CD4-positive, alpha-beta memory T cell (primary cell): ENCODE measurements around the gene RAPGEF4. TPM values are rescaled to one million over a fixed set of nuclear protein-coding genes. Genes with fewer than 3 reads are reported as not detected.

Experiments used
- CTCF ChIA-PET: fragments of 350-600 bp; sonication (Branson Sonifier 250); formaldehyde crosslinking; loops from one replicate; lab custom pipeline; 2021; ENCODE audit warnings: inconsistent platforms; ENCODE audit not compliant: partially characterized antibody; lab: Charles Lee
- POLR2A ChIA-PET: fragments of 350-600 bp; sonication (Branson Sonifier 250); formaldehyde crosslinking; loops from one replicate; lab custom pipeline; 2021; ENCODE audit not compliant: partially characterized antibody; lab: Charles Lee
- DNase-seq, 5 donors: peaks; one replicate each; pipeline versions ENCODE4 v3.0.0 to v3.0.0-alpha.2; 2020 to 2022; ENCODE audit warnings: mixed read lengths in 1 of 5
- H3K27ac ChIP-seq: one replicate; pipeline ENCODE4 v1.7.0; 2013; ENCODE audit warnings: low read depth, low read length
- H3K27me3 ChIP-seq: 2 replicates; pipeline ENCODE4 v1.7.0; 2013; ENCODE audit warnings: mild to moderate bottlenecking, low read length, moderate library complexity; ENCODE audit not compliant: insufficient read depth
- H3K36me3 ChIP-seq: 2 replicates; pipeline ENCODE4 v1.7.0; 2013; ENCODE audit warnings: mild to moderate bottlenecking, low read length, moderate library complexity; ENCODE audit not compliant: insufficient read depth
- H3K4me1 ChIP-seq: 2 replicates; pipeline ENCODE4 v1.7.0; 2013; ENCODE audit warnings: mild to moderate bottlenecking, low read length, moderate library complexity; ENCODE audit not compliant: insufficient read depth
- H3K4me3 ChIP-seq, 2 donors: one replicate each; pipeline ENCODE4 v1.7.0; 2013; ENCODE audit warnings: low read length in 2 of 2, mild to moderate bottlenecking in 1 of 2
- H3K9me3 ChIP-seq, 2 donors: one replicate each; pipeline ENCODE4 v1.7.0; 2013; ENCODE audit warnings: low read length in 2 of 2, control low read depth in 1 of 2; ENCODE audit not compliant: control insufficient read depth in 1 of 2
- H3K27ac Mint-ChIP-seq, 7 donors: one replicate each; pipeline ENCODE4 v1.8.0; 2020 to 2021; ENCODE audit warnings: mixed read lengths in 7 of 7, mild to moderate bottlenecking in 6 of 7, inconsistent platforms in 3 of 7, moderate library complexity in 3 of 7
- H3K27me3 Mint-ChIP-seq, 2 donors: one replicate each; pipeline ENCODE4 v1.8.0; 2020 to 2021; ENCODE audit warnings: mixed read lengths in 2 of 2
- H3K36me3 Mint-ChIP-seq, 2 donors: one replicate each; pipeline ENCODE4 v1.8.0; 2020 to 2021; ENCODE audit warnings: mixed read lengths in 2 of 2, inconsistent platforms in 1 of 2, mild to moderate bottlenecking in 1 of 2
- H3K4me1 Mint-ChIP-seq, 4 donors: one replicate each; pipeline ENCODE4 v1.8.0; 2020 to 2021; ENCODE audit warnings: mixed read lengths in 4 of 4, mild to moderate bottlenecking in 1 of 4
- H3K4me3 Mint-ChIP-seq, 8 donors: one replicate each; pipeline ENCODE4 v1.8.0; 2020 to 2021; ENCODE audit warnings: mixed read lengths in 8 of 8, mild to moderate bottlenecking in 7 of 8, moderate library complexity in 6 of 8, inconsistent platforms in 3 of 8
- H3K9me3 Mint-ChIP-seq, 8 donors: one replicate each; pipeline ENCODE4 v1.8.0; 2020 to 2021; ENCODE audit warnings: mixed read lengths in 8 of 8, mild to moderate bottlenecking in 5 of 8, inconsistent platforms in 3 of 8, moderate library complexity in 1 of 8
- intact Hi-C: fragments of 100-400 bp; cut with micrococcal nuclease; formaldehyde crosslinking; loops from one replicate; pipeline ENCODE4 v1.15.1; 2023
- polyA plus RNA-seq, 2 donors: library from polyadenylated mRNA; unstranded; fragments of 300-500 nt; fragmentation: Illumina TruSeq; gene quantifications; one replicate each; pipeline ENCODE4 v1.2.3, GENCODE V29; 2021
- total RNA-seq, 2 experiments: library from RNA; stranded (reverse); gene quantifications; one replicate each; pipeline ENCODE4 v1.2.3, GENCODE V29; 2021

Gene RAPGEF4
- total and polyA plus RNA-seq, 4 experiments from 2014 or later: not detected

DNA sequence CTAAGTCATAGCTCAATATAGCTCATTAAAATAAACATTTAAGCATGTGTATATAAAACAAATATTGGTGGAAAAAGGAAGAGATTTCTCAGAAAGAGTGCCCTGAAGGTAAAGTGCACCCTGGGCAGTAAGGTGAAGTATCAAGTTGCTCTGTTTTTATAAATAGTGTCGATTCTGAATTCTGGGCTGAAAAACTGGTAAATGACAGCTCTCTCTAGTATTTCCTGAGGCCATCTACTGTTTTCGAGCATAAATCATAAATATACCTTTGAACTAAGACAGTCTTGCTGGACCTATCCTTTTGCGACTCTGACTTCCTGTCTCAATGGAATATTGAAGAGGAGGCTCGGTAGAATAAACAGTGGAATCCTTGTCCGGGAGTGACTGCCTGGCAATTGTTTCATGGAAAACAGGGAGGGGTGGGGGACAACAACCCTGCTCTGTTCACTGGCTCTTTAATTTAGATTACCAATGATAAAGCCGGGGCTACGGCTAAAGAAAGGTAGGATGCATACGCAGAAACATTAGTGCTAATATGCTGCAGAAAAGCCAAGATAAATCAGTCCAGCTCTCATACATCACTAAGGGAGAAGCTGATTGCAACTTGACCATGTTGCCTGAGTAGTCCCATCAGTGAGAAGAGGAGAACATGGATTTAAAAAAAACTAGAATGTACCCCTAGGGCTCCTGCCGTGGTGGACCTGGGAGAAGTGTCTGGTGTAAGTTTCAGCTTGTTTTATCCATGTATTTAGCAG is 124.1 kb downstream of the RAPGEF4 start:
- Histone ChIP-seq H3K36me3 (no peaks in the 10 kb centered on the region), H3K4me3 (no peak overlapping the region), H3K4me1 (no peaks in the 10 kb centered on the region), H3K27me3 (peaks cover 4% of the 10 kb centered on the region), H3K27ac (no peak overlapping the region), H3K9me3 (no peaks in the 10 kb centered on the region)
- ChIA-PET CTCF (no interaction called here), POLR2A (no interaction called here)
- H3K27ac Mint-ChIP-seq: no peak overlapping the region
- H3K4me3 Mint-ChIP-seq: no peak overlapping the region
- intact Hi-C loops: no loop called here
- H3K36me3 Mint-ChIP-seq: no peaks in the 10 kb centered on the region
- peaks cover 0 to 4% (median 0%) of the 10 kb centered on the region in 8 donors for H3K9me3 Mint-ChIP-seq
- DNase-seq: no peak
- no peaks in the 10 kb centered on the region for H3K4me1 Mint-ChIP-seq
- H3K27me3 Mint-ChIP-seq: peaks cover 9 to 17% of the 10 kb centered on the region in 2 donors

DNA sequence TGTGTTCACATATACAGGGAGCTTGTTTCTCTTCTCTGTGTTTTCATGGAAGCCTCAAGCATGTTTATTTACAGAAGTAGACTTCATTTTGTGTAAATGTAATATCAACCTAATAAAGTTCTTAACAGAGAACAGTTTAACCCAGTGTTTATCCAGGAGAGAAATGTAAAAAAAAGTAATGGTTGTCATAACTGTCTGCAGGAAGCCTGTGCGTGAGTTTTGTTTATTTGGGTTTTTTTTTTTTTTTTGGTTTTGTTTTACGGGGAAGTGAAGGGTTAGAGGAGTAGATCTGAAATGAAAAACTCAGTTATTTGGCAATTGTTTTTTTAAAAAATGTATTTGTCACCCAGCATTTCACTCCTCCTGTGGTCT is 124.7 kb downstream of the RAPGEF4 start:
- Mint-ChIP-seq H3K4me1 (no peaks in the 10 kb centered on the region), H3K27me3 (peaks cover 11 to 20% of the 10 kb centered on the region in 2 donors), H3K36me3 (no peaks in the 10 kb centered on the region), H3K27ac (no peak overlapping the region), H3K4me3 (no peak overlapping the region), H3K9me3 (peaks cover 0 to 4% (median 0%) of the 10 kb centered on the region in 8 donors)
- H3K4me3 ChIP-seq: no peak overlapping the region
- no peak overlapping the region for H3K27ac ChIP-seq
- intact Hi-C loops: no loop called here
- H3K9me3 ChIP-seq: no peaks in the 10 kb centered on the region
- no peaks in the 10 kb centered on the region for H3K36me3 ChIP-seq
- peaks cover 4% of the 10 kb centered on the region for H3K27me3 ChIP-seq
- ChIA-PET POLR2A (no interaction called here), CTCF (no interaction called here)
- DNase-seq: no peak
- H3K4me1 ChIP-seq: no peaks in the 10 kb centered on the region

DNA sequence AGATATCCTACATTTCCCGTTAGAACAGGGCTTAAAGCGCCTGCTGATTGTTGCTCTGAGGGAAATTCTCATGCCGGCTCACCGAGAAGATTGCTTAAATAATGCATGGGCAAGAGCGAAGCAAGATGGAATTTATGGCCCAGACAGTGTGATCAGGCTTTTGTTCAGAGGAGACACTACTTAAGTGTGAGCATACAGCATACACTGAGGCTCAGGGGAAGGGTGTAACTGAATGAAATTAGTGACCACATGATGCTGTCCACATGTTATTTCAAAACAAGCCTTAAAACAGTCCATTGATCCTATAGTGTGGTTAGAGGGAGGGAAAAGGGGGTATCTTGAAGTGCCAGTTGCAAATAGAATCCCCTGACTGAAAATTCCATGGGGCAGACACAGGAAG is 125.5 kb downstream of the RAPGEF4 start:
- intact Hi-C loops: no loop called here
- Mint-ChIP-seq H3K4me1 (no peaks in the 10 kb centered on the region), H3K9me3 (peaks cover 0 to 4% (median 0%) of the 10 kb centered on the region in 8 donors)

DNA sequence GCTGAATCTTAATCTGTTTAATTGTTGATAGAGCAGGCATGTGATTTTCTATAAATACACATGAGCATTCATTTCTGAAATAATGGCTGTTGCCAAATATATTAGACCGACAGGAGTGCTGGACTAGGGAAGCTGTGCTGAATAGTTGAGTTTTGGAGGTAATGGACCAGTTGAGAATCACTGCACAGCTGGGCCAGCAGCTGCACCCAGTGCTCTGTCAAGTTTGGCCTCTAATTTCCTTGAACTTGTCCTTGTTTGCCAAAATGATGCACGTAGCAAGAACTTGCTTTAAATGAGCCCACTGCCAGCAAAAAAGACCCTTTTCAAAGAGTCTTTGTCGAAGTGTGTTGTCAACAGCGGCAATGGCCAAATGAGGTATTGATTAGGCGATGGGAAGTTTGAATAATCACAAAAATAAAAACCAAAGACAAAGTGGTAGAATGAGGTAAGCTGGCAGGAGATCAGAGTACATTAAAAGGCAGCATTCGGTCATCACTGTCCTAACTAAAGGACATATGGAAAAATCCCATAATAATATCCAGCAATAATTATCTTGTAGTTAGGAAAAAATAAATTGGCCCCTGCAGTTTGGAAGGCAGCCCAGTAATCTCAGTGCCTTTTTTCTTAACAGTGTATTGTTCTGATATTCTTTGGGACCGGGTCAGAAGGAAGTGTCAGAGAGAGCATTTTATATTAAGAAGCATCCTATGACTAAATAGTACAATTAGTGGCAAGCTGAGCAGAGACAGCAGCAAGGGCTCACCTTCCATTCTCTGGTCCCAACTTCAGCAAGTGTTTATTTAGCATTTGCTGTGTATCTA is 126.2 kb downstream of the RAPGEF4 start:
- H3K36me3 ChIP-seq: no peaks in the 10 kb centered on the region
- H3K4me1 ChIP-seq: no peaks in the 10 kb centered on the region
- DNase-seq: no peak
- POLR2A ChIA-PET: no interaction called here
- H3K4me1 Mint-ChIP-seq: no peaks in the 10 kb centered on the region
- CTCF ChIA-PET: no interaction called here
- peaks cover 4% of the 10 kb centered on the region for H3K27me3 ChIP-seq
- H3K9me3 Mint-ChIP-seq: peaks cover 0 to 2% (median 0%) of the 10 kb centered on the region in 8 donors
- H3K27me3 Mint-ChIP-seq: peaks cover 11 to 23% of the 10 kb centered on the region in 2 donors
- H3K27ac Mint-ChIP-seq: no peak overlapping the region
- intact Hi-C loops: no loop called here
- H3K36me3 Mint-ChIP-seq: no peaks in the 10 kb centered on the region
- no peak overlapping the region for H3K4me3 ChIP-seq
- H3K9me3 ChIP-seq: no peaks in the 10 kb centered on the region
- no peak overlapping the region for H3K27ac ChIP-seq
- no peak overlapping the region for H3K4me3 Mint-ChIP-seq

More for the DNA sequence above, 125.5 kb downstream of the RAPGEF4 start:
- no peak for DNase-seq
- Histone ChIP-seq H3K4me3 (no peak overlapping the region), H3K9me3 (no peaks in the 10 kb centered on the region), H3K4me1 (no peaks in the 10 kb centered on the region), H3K36me3 (no peaks in the 10 kb centered on the region), H3K27ac (no peak overlapping the region), H3K27me3 (peaks cover 4% of the 10 kb centered on the region)
- POLR2A ChIA-PET: no interaction called here
- peaks cover 11 to 23% of the 10 kb centered on the region in 2 donors for H3K27me3 Mint-ChIP-seq
- no peak overlapping the region for H3K27ac Mint-ChIP-seq
- no peaks in the 10 kb centered on the region for H3K36me3 Mint-ChIP-seq
- H3K4me3 Mint-ChIP-seq: no peak overlapping the region
- CTCF ChIA-PET: no interaction called here

DNA sequence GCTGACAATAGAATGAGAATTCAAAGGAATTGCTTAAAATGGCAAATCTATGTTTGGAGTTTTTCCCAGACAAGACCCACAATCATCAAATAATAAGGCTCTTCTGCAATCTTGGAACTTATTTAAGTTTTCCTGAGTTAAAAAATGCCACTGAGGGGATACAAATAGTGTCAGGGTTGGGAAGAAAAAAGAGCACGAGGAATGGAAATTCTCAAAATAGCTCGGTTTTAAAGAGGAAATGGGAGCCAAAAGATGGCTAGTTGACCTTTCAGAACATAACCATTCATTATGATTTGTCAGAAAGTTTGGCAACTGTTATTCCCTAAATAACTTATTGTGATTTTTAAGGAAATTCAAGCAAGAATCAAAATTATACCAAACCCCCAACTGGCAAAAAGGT is 127.7 kb downstream of the RAPGEF4 start:
- POLR2A ChIA-PET: no interaction called here
- intact Hi-C loops: no loop called here

DNA sequence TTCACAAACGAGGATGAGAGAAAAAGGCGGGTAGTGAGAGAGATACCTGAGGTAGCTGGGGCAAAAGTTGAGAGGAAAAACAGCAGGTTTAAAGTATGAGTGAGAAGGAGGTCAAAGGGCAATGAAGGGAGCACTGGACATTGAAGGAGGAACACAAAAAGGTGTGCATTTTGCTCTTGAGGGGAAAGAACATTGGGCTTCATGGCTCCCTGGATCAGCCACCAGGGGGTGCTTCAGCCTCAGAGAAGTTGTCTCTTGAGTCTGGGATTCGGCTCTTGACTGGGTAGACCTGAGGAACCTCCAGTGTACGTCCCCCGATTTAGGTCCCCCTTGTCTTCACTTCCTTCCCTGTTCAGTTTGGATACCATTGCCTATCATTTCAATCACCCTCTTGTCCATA is 128.5 kb downstream of the RAPGEF4 start:
- H3K36me3 Mint-ChIP-seq: no peaks in the 10 kb centered on the region
- no peak overlapping the region for H3K27ac ChIP-seq
- no peaks in the 10 kb centered on the region for H3K4me1 ChIP-seq
- H3K27ac Mint-ChIP-seq: no peak overlapping the region
- peaks cover 0 to 1% (median 0%) of the 10 kb centered on the region in 8 donors for H3K9me3 Mint-ChIP-seq
- POLR2A ChIA-PET: no interaction called here
- H3K4me3 ChIP-seq: no peak overlapping the region
- intact Hi-C loops: no loop called here
- peak in 2 of 5 donors; percentile 2 to 3 for DNase-seq
- no peaks in the 10 kb centered on the region for H3K36me3 ChIP-seq
- no peak overlapping the region for H3K4me3 Mint-ChIP-seq
- peaks cover 11 to 20% of the 10 kb centered on the region in 2 donors for H3K27me3 Mint-ChIP-seq
- CTCF ChIA-PET: no interaction called here
- no peaks in the 10 kb centered on the region for H3K4me1 Mint-ChIP-seq
- peaks cover 4% of the 10 kb centered on the region for H3K27me3 ChIP-seq
- H3K9me3 ChIP-seq: no peaks in the 10 kb centered on the region

More for the DNA sequence above, 127.7 kb downstream of the RAPGEF4 start:
- Histone ChIP-seq H3K9me3 (no peaks in the 10 kb centered on the region), H3K36me3 (no peaks in the 10 kb centered on the region), H3K27ac (no peak overlapping the region), H3K27me3 (peaks cover 4% of the 10 kb centered on the region), H3K4me1 (no peaks in the 10 kb centered on the region), H3K4me3 (no peak overlapping the region)
- Mint-ChIP-seq H3K4me1 (no peaks in the 10 kb centered on the region), H3K9me3 (no peaks in the 10 kb centered on the region), H3K36me3 (no peaks in the 10 kb centered on the region), H3K27ac (no peak overlapping the region), H3K4me3 (no peak overlapping the region), H3K27me3 (peaks cover 11 to 20% of the 10 kb centered on the region in 2 donors)
- no peak for DNase-seq
- CTCF ChIA-PET: no interaction called here

DNA sequence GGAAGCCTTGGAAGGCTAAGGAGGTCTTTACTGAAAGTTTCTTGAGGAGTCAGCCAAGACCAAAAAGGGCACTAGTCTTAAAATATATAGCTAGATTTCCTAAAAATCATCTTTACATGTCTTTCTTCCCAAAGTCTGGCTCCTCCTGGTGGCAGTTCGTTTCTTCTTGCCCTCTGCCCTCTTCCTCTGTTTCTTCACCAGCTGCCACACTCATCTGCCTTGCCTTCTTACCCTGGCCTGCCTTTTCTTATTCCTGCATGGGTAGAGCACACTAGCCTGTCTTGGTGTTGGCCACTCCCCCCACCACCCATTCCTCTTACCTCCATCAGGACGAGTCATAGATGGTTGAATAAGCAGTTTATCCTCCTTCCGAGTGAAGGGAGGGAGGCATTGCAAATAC is 129.8 kb downstream of the RAPGEF4 start:
- no peak overlapping the region for H3K27ac Mint-ChIP-seq
- DNase-seq: no peak
- no peak overlapping the region for H3K4me3 Mint-ChIP-seq
- no peaks in the 10 kb centered on the region for H3K36me3 Mint-ChIP-seq
- CTCF ChIA-PET: no interaction called here
- Histone ChIP-seq H3K4me1 (no peaks in the 10 kb centered on the region), H3K27me3 (peaks cover 4% of the 10 kb centered on the region), H3K9me3 (no peaks in the 10 kb centered on the region), H3K4me3 (no peak overlapping the region), H3K36me3 (no peaks in the 10 kb centered on the region), H3K27ac (no peak overlapping the region)
- POLR2A ChIA-PET: no interaction called here
- peaks cover 11 to 18% of the 10 kb centered on the region in 2 donors for H3K27me3 Mint-ChIP-seq
- peaks cover 0 to 3% (median 0%) of the 10 kb centered on the region in 8 donors for H3K9me3 Mint-ChIP-seq
- no peaks in the 10 kb centered on the region for H3K4me1 Mint-ChIP-seq
- intact Hi-C loops: no loop called here
